Neural cell (in vitro differentiated cells): ENCODE measurements around the gene MAP2K7. TPM values are rescaled to one million over a fixed set of nuclear protein-coding genes. Genes with fewer than 3 reads are reported as not detected.
"Not testable (repeated sequence)": the region's sequence is repeated elsewhere in the genome, so short reads cannot be mapped to it uniquely, and the experiment has no call there.

Source experiments
- H2AFZ ChIP-seq: fragments of 200-600, 300-800 bp; sonication (generic), shearing (Covaris generic); 2 replicates; pipeline ENCODE4 v1.6.0; 2014; ENCODE audit warnings: low read depth, mild to moderate bottlenecking, antibody characterized with exemption, low read length, moderate library complexity
- H3F3A ChIP-seq: fragments of 200-600 bp; shearing (Covaris generic); 2 replicates; pipeline ENCODE4 v1.6.1; 2016; ENCODE audit warnings: mild to moderate bottlenecking, moderate library complexity, mixed read lengths, antibody characterized with exemption, low read length; ENCODE audit not compliant: insufficient read depth, poor library complexity, severe bottlenecking
- H3K27ac ChIP-seq: fragments of 200-600, 300-800 bp; sonication (generic), shearing (Covaris generic); 2 replicates; pipeline ENCODE4 v1.5.1; 2014; ENCODE audit warnings: mild to moderate bottlenecking, low read length, moderate library complexity
- H3K27me3 ChIP-seq: fragments of 300-800, 200-600 bp; sonication (generic), shearing (Covaris generic); 2 replicates; pipeline ENCODE4 v1.6.0; 2014; ENCODE audit warnings: mild to moderate bottlenecking, low read depth, low read length, moderate library complexity; ENCODE audit not compliant: insufficient read depth
- H3K36me3 ChIP-seq: fragments of 300-800, 200-600 bp; sonication (generic), shearing (Covaris generic); 2 replicates; pipeline ENCODE4 v1.5.1; 2014; ENCODE audit warnings: mild to moderate bottlenecking, antibody characterized with exemption, low read length, moderate library complexity; ENCODE audit not compliant: insufficient read depth
- H3K4me2 ChIP-seq: fragments of 300-800, 200-600 bp; sonication (generic), shearing (Covaris generic); 2 replicates; pipeline ENCODE4 v1.6.0; 2014; ENCODE audit warnings: mild to moderate bottlenecking, low read length
- H3K4me3 ChIP-seq: fragments of 300-800, 200-600 bp; sonication (generic), shearing (Covaris generic); 2 replicates; pipeline ENCODE4 v1.5.1; 2014; ENCODE audit warnings: mild to moderate bottlenecking, low read length, moderate library complexity
- H3K79me2 ChIP-seq: fragments of 200-600 bp; shearing (Covaris generic); replicated peaks from 2 replicates; pipeline ENCODE4 v1.6.0; 2014; ENCODE audit warnings: mild to moderate bottlenecking, low read length, moderate library complexity; ENCODE audit not compliant: insufficient read depth
- H3K9ac ChIP-seq: fragments of 300-800, 200-600 bp; sonication (generic), shearing (Covaris generic); 2 replicates; pipeline ENCODE4 v1.6.1; 2016; ENCODE audit warnings: mild to moderate bottlenecking, low read length, mixed read lengths
- H3K9me2 ChIP-seq: fragments of 200-600 bp; shearing (Covaris generic); 2 replicates; pipeline ENCODE4 v1.6.1; 2016; ENCODE audit warnings: mild to moderate bottlenecking, low read length, mixed read lengths; ENCODE audit not compliant: insufficient read depth
- H3K9me3 ChIP-seq: fragments of 200-600, 300-800 bp; sonication (generic), shearing (Covaris generic); 2 replicates; pipeline ENCODE4 v1.6.1; 2016; ENCODE audit warnings: mild to moderate bottlenecking, mixed run types, low read length, moderate library complexity, mixed read lengths
- H4K20me1 ChIP-seq: fragments of 200-600 bp; shearing (Covaris generic); 2 replicates; pipeline ENCODE4 v1.6.1; 2016; ENCODE audit warnings: mild to moderate bottlenecking, mixed run types; ENCODE audit not compliant: insufficient read depth
- CTCF ChIP-seq: fragments of 450-650 bp; IDR thresholded peaks from 2 replicates; pipeline ENCODE4 v1.5.1; 2014; ENCODE audit warnings: antibody characterized with exemption, mild to moderate bottlenecking, moderate library complexity; ENCODE audit not compliant: poor library complexity, severe bottlenecking
- EP300 ChIP-seq: fragments of 450-650 bp; conservative IDR thresholded peaks from 2 replicates; pipeline ENCODE4 v1.6.1; 2014; ENCODE audit warnings: antibody characterized with exemption, mild to moderate bottlenecking, moderate library complexity; ENCODE audit not compliant: poor library complexity, severe bottlenecking
- EZH2 ChIP-seq: fragments of 200-600, 300-800 bp; shearing (Covaris generic), sonication (generic); IDR thresholded peaks from 2 replicates; pipeline ENCODE4 v1.6.1; 2014; ENCODE audit warnings: antibody characterized with exemption, low read length, borderline replicate concordance, mild to moderate bottlenecking; ENCODE audit not compliant: insufficient read depth, poor library complexity, severe bottlenecking
- MXI1 ChIP-seq: fragments of 450-650 bp; conservative IDR thresholded peaks from 2 replicates; pipeline ENCODE4 v1.6.1; 2014; ENCODE audit warnings: antibody characterized with exemption, mild to moderate bottlenecking; ENCODE audit not compliant: poor library complexity, severe bottlenecking
- POLR2AphosphoS5 ChIP-seq: IDR thresholded peaks from 2 replicates; pipeline ENCODE4 v1.6.1; 2012
- RAD21 ChIP-seq: fragments of 450-650 bp; conservative IDR thresholded peaks from 2 replicates; pipeline ENCODE4 v1.6.1; 2014; ENCODE audit warnings: antibody characterized with exemption, mild to moderate bottlenecking, moderate library complexity
- REST ChIP-seq: IDR thresholded peaks from 2 replicates; pipeline ENCODE4 v1.6.1; 2012; ENCODE audit warnings: borderline replicate concordance
- SMC3 ChIP-seq: fragments of 450-650 bp; conservative IDR thresholded peaks from 2 replicates; pipeline ENCODE4 v1.6.1; 2014; ENCODE audit warnings: antibody characterized with exemption, mild to moderate bottlenecking, moderate library complexity; ENCODE audit not compliant: poor library complexity
- TAF1 ChIP-seq: IDR thresholded peaks from 2 replicates; pipeline ENCODE4 v1.6.1; 2012; ENCODE audit warnings: low read depth
- polyA plus RNA-seq: library from polyadenylated mRNA; depleted of rRNA; stranded (reverse); fragments of >200 nt; gene quantifications from 2 replicates; pipeline ENCODE4 v1.2.3, GENCODE V29; 2014

Gene MAP2K7
- polyA plus RNA-seq, 1 donor from 2014 or later, result 9.2 TPM

- H3K4me3 ChIP-seq, result no peak overlapping the region
- no peaks in the 10 kb centered on the region for H3K9me2 ChIP-seq
- H3K27ac ChIP-seq, result no peak overlapping the region
- H3K4me2 ChIP-seq, result no peak overlapping the region
- H3F3A ChIP-seq, result no peaks in the 10 kb centered on the region
- no peak overlapping the region for H3K9ac ChIP-seq
- peaks cover 15% of the 10 kb centered on the region for H3K27me3 ChIP-seq
- H3K36me3 ChIP-seq, result no peaks in the 10 kb centered on the region
- no peak overlapping the region for H2AFZ ChIP-seq
- H4K20me1 ChIP-seq, result no peaks in the 10 kb centered on the region
- no peaks in the 10 kb centered on the region for H3K79me2 ChIP-seq
- TF ChIP-seq TAF1, result no peak
- TF ChIP-seq POLR2AphosphoS5, result no peak
- TF ChIP-seq CTCF, result no peak
- TF ChIP-seq EZH2, result no peak
- no peak for TF ChIP-seq RAD21
- TF ChIP-seq REST, result no peak
- TF ChIP-seq SMC3, result no peak
- no peak for TF ChIP-seq EP300
- no peak for TF ChIP-seq MXI1
- H3K9me3 ChIP-seq, result no peaks in the 10 kb centered on the region
These were observed 14.9 kb upstream of the MAP2K7 start for GRCh38 chr19:7888826-7889217.

- H3F3A ChIP-seq, H3K4me3 ChIP-seq, H2AFZ ChIP-seq, H3K9me2 ChIP-seq, H4K20me1 ChIP-seq, H3K27me3 ChIP-seq, H3K9me3 ChIP-seq, H3K9ac ChIP-seq, H3K36me3 ChIP-seq, H3K4me2 ChIP-seq, H3K79me2 ChIP-seq, H3K27ac ChIP-seq: not testable (repeated sequence)
These were observed 10.1 kb upstream of the MAP2K7 start for GRCh38 chr19:7893362-7894101.
